Stimulated activated CD8-positive, alpha-beta memory T cell treated with anti-CD3 and anti-CD28 coated beads, Interleukin-15, amount 100 ng/mL, for 48 hours (primary cell): ENCODE results near the gene FPR2.
"Not testable (repeated sequence)": the region's sequence is repeated elsewhere in the genome, so short reads cannot be mapped to it uniquely, and the experiment has no call there.

Experiments
- DNase-seq, 2 donors: peaks; one replicate each; pipeline ENCODE4 v3.0.0-alpha.2; 2020; ENCODE audit warnings: low read depth in 2 of 2

FPR2 gene

GRCh38 chr19:51739466-51740213, 21.3 kb upstream of the FPR2 start:
- DNase-seq, result no peak

GRCh38 chr19:51740356-51740755, 20.6 kb upstream of the FPR2 start:
- no peak for DNase-seq

DNA sequence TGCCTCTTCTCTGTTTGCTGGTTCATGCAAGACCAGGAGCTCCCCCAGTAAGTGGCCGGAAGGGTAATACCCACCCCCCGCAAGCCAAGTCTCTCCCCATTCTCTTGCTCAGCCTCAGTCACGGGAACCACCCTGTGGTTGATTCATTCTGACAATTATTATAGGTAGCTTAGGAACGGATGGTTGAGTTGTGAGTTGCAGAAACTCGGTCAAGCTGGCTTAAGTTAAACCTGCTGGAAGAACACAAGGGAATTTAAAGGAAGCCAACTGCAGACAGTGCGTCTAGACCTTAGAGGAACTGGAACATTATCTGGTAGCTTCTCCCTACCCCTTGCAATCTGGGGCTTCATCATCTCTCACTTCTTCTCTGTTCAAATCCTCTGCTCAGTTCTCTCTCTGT, 18.2 kb upstream of the FPR2 start:
- no peak for DNase-seq

- DNase-seq, result no peak
These were observed 17.6 kb upstream of the FPR2 start for GRCh38 chr19:51743405-51743804.

DNA sequence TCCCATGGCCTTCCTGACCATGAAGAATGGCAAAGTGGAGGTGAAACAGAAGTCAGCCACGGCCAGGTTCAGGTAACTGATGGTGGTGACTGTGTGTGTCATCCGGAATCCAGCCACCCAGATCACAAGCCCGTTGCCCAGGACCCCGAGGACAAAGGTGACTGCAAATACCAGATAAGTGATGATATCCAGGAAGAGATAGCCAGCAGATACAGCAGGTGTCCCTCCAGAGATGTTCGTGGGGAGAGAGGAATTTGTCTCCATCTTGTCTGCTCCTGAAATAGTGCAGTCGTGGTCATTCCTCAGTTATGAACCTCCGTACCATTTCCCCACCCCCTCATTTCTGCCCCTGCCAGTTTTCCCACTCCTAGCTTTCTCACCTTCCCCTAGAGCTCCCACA, 14.2 kb upstream of the FPR2 start:
- no peak for DNase-seq

- DNase-seq, result no peak
These were observed 11.0 kb upstream of the FPR2 start for GRCh38 chr19:51749979-51750378.

DNA sequence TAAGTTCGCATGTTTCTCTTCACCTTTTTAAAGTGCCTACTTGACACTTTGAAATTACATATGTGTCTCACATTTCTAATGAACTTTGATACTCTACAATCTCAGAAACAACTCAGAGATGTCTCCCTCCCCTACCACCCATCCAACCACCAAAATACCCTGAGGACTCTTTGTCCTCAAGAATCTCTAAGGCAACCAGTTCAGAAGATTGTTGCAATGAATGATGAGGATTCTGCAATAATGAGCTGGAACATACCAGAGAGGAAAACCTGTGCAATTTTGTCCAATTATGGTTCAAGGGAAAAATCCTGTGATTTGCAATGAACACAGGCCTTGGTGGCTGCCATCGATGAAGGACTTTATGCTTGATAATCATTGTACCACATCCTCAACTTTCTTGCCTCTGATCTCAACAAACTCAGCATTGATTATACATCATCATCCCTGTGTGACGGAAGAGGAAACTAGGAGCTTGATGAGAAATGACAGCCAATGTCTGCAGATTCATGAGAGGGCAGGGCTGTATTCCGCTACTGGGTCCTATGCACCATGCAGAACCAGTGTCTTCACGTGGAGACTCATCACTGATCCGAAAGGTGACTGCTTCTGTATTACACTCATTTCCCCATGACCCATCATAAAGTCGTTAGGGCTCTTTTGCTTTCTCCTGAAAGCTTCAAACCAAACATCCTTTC, 10.4 kb upstream of the FPR2 start:
- DNase-seq, result no peak

DNA sequence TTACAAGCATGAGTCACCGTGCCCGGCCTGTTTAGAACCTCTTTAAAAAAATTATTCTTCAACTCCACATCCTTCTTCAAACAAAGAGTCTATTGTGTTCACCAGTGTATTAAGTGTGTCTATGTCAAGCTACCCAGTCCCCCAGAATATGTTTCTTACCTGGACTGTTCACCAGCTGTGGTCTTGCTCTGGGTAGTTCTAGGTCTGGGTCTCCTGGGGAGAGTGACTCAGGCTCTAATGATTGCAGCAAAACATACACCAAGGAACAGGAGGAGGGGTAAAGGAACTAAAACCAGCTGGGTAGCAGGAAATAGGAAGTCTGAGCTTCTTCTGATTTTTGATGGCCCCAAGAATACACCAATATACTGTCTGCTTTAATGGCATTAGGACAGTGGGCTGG, 9.3 kb upstream of the FPR2 start, which contains the start of gene FPR1:
Gene FPR1, minus strand, starts transcription at position 224 of the 400 bp plus-strand sequence. CDS start 4,884 bp downstream, outside the sequence.
- DNase-seq, result no peak

- DNase-seq, result no peak
These were observed 6.9 kb upstream of the FPR2 start for GRCh38 chr19:51754109-51754508.

- DNase-seq, result no peak
These were observed 6.2 kb upstream of the FPR2 start for GRCh38 chr19:51754770-51755169.

GRCh38 chr19:51755571-51755970, 5.4 kb upstream of the FPR2 start:
- DNase-seq, result no peak

- DNase-seq, result no peak
These were observed 716 bp downstream of the FPR2 start for GRCh38 chr19:51761696-51762095.

GRCh38 chr19:51765086-51765485, 4.1 kb downstream of the FPR2 start:
- no peak for DNase-seq

GRCh38 chr19:51766461-51766860, 5.5 kb downstream of the FPR2 start:
- no peak for DNase-seq

DNA sequence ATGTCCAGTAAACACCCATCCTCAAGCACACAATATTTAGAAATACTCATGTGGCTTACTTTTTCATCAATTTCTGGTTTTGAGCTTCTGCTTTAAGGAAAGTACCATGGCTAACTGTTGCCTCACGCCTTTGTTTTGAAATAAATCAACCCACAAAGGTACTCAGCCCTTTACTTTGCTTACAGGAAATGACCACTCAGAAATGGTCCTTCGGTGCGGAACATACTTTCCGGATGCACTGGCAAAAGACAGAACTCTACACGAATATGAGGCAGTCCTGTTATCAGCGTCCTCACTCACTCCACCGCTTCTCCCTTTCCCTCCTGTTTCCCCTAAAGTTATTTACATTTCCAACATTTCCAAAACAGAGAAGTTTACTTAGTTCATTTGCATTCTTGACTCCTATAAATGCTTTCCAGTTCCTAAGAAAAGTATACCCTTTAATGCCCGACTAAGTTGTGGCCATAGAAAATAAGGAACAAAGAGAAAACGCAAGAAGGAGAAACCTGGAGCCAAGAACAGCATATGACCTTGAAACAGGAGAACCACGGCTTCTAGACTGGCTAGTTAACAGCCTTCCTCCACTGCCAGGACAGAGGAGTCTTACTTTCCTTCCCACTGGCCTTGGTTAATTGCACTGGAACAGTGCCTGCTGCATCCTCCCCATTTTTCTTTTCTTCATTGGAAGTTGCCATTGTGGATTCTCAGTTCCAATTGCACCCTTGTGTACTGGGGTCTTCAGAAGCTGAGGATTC, 10.6 kb downstream of the FPR2 start:
- DNase-seq, result no peak

- DNase-seq, result no peak
These were observed 12.0 kb downstream of the FPR2 start for GRCh38 chr19:51772977-51773376.

DNA sequence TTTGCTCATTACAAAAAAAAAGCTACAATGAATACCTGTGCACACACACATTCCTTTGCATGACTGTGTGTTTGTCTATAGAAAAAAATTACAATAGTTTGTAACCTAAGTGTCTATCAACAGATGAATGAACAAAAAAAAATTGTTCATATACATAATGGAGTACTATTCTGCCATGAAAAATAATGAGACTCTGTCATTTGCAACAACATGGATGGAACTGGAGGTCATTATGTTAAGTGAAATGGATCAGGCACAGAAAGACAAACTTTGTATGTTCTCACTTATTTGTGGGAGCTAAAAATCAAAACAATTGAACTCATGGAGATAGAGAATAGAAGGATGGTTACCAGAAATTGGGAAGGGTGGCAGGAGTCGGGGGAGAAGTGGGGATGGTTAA, 15.6 kb downstream of the FPR2 start:
- not testable (repeated sequence) for DNase-seq

DNA sequence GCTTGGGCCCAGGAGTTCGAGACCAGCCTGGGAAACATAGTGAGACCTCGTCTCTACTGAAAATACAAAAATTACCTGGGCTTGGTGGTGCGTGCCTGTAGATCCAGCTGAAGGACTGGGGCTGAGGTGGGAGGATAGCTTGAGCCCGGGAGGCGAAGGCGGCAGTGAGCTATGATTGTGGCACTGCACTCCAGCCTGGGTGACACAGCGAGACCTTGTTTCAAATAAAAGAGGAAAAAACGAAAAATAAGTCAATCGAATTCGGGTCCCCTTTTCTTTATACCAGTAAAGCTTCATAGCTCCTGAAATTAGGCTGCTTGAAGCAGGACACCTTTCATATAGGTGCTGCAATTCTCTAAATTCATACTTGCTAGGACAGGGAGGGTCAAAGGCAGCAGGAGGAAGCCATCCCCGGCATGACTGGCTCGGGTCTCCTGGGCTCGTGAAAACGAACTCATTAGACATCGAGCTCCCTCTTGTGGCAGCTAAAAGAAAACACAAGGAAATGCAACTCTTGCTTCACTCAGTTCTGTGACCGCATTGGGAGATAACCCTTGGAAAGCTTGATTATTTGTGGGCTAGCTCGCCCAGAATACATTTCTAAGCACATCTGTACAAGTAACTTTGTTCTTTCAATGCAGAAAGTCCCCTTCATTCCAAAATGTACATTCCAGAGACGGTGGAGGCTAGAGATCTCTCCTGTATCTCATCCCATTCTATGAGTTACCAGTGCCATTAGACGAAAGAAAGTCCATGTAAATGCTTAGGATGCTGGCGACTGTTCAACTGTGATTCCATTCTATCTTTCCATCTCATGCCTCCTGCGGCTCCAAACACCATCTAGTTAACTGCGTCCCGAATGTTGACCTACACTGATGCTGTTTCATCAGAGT, 16.8 kb downstream of the FPR2 start:
- peak in 1 of 2 donors; percentile 4 for DNase-seq

GRCh38 chr19:51779181-51779580, 18.2 kb downstream of the FPR2 start:
- no peak for DNase-seq

- no peak for DNase-seq
These were observed 18.7 kb downstream of the FPR2 start for GRCh38 chr19:51779703-51780102.

DNA sequence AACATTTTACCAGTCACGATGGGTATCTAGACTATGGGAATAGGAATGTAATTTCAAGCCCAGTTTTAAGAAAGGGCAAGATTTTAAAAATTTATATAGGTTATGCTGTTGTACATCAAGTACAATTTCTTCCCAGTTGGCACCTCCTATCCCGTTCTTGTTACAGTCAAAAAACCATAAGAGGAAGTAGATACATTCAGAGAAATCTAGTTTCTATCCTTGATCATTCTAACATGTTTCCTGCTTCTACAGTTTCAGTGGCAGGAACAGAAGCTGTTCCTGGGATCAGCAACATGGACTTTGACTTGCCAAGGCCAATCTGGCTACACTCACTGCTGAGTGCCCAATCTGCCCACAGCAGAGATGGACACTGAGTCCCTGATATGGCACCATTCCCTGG, 19.3 kb downstream of the FPR2 start:
- no peak for DNase-seq

DNA sequence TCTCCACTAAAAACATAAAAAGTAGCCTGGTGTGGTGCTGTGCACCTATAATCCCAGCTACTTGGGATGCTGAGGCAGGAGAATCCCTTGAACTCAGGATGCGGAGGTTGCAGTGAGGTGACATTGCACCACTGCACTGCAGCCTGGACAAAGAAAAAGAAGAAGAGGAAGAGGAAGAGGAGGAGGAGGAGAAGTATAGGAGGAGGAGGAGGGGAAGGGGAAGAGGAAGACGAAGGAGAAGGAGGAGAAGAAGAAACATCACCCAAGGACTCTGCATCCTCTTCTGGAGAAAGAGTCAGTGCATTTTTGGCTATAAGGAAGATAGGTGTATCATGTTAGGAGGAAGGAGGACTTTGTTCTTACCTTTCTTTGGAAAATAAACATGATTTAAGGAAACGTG, 21.0 kb downstream of the FPR2 start:
- DNase-seq, result no peak
